H1 (cell line): ENCODE measurements around the gene GBP7. TPM values are rescaled to one million over a fixed set of nuclear protein-coding genes. Genes with fewer than 3 reads are reported as not detected.

Experiments used
- BCL11A ChIP-seq, 2 experiments: IDR thresholded peaks; one replicate each; pipeline ENCODE4 v1.6.1; 2011; ENCODE audit warnings: low read depth in 2 of 2, low read length in 2 of 2, mild to moderate bottlenecking in 2 of 2
- CHD7 ChIP-seq: fragments of 300-600 bp; sonication (generic); IDR thresholded peaks from 2 replicates; pipeline ENCODE4 v1.7.1; 2012; ENCODE audit warnings: low read length, moderate library complexity, mild to moderate bottlenecking, inconsistent platforms; ENCODE audit not compliant: insufficient replicate concordance
- CTCF ChIP-seq, 3 experiments: IDR thresholded peaks; 1 replicate in 2 of 3; 2 replicates in 1 of 3; pipeline versions ENCODE4 v1.5.1 to v1.6.1; 2011; ENCODE audit warnings: low read length in 3 of 3, mild to moderate bottlenecking in 3 of 3, inconsistent platforms in 2 of 3, low read depth in 1 of 3, moderate library complexity in 1 of 3; ENCODE audit not compliant: insufficient read depth in 1 of 3; ENCODE audit errors: control extremely low read depth in 1 of 3
- polyA plus RNA-seq, 7 experiments: library from polyadenylated mRNA; depleted of rRNA in 3 of 7; stranded (reverse) in 5 of 7; unstranded in 2 of 7; fragments of >200 nt in 5 of 7; fragments of 200-250 nt in 2 of 7; gene quantifications; 1 replicate in 5 of 7; 2 replicates in 1 of 7; 4 replicates in 1 of 7; pipeline versions ENCODE4 v1.2.1 to v1.2.3, GENCODE V29; 2011 to 2013; ENCODE audit warnings: missing spikeins in 2 of 7, mixed read lengths in 2 of 7
- total RNA-seq: library from RNA; stranded (reverse); fragmentation: NEBNext Ultra II Directional; extraction: Animal tissue kit (Norgen Biotek cat#: 25700); gene quantifications from 2 replicates; pipeline ENCODE4 v1.2.1, GENCODE V29; 2021
- TF ChIP-seq, protein P1 (sequence below): IDR thresholded peaks from 2 replicates; pipeline ENCODE4 v1.6.1; 2012; ENCODE audit warnings: inconsistent platforms

The GBP7 gene
- total and polyA plus RNA-seq, 2 of the 8 experiments (the other 6 are each of a cell fraction or from before 2014, with no cell fraction given): not detected

- TF ChIP-seq CHD7: no peak
- TF ChIP-seq BCL11A (IDR thresholded peaks at IDR 0.05; ENCODE audit: low read depth in 2 of 2, low read length in 2 of 2): no peak
- TF ChIP-seq, protein P1, sequence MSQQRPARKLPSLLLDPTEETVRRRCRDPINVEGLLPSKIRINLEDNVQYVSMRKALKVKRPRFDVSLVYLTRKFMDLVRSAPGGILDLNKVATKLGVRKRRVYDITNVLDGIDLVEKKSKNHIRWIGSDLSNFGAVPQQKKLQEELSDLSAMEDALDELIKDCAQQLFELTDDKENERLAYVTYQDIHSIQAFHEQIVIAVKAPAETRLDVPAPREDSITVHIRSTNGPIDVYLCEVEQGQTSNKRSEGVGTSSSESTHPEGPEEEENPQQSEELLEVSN: no peak
- TF ChIP-seq CTCF (IDR thresholded peaks at IDR 0.05; ENCODE audit: control extremely low read depth in 1 of 3, insufficient read depth in 1 of 3, low read depth in 1 of 3, low read length in 3 of 3): no peak
- TF ChIP-seq, all 59 proteins: peak for 0
These were observed 50.4 kb downstream of the GBP7 start (continued) for GRCh38 chr1:89125240-89125912.
